Panc1 (cell line): Measurements from ENCODE around the gene CES4A. TPM values are rescaled to one million over a fixed set of nuclear protein-coding genes. Genes with fewer than 3 reads are reported as not detected.

Source experiments
- ATAC-seq: fragments of 200-7000 bp; cut with Tn5 transposase; 2 replicates; pipeline ENCODE4 v1.9.1; 2020; ENCODE audit warnings: mild to moderate bottlenecking, moderate library complexity
- BruUV-seq: library from RNA; stranded (reverse); fragments of 400-500 nt; replicated peaks from 2 replicates; lab custom pipeline; 2021; lab: Mats Ljungman, UMichigan
- CTCF ChIA-PET: fragments of 300-600 bp; sonication (Branson Sonifier 250); formaldehyde crosslinking; loops from one replicate; lab custom pipeline; 2022; ENCODE audit warnings: antibody characterized with exemption; lab: Charles Lee
- POLR2A ChIA-PET: fragments of 300-600 bp; sonication (Branson Sonifier 250); formaldehyde crosslinking; loops from one replicate; lab custom pipeline; 2022; ENCODE audit warnings: antibody characterized with exemption; lab: Charles Lee
- DNase-seq: peaks from one replicate; pipeline ENCODE4 v3.0.0-alpha.2; 2010; ENCODE audit warnings: low read depth, low spot score
- H3K27ac ChIP-seq: 2 replicates; pipeline ENCODE4 v1.5.1; 2011; ENCODE audit warnings: mild to moderate bottlenecking, low read length, inconsistent platforms
- H3K27me3 ChIP-seq: fragments of 200-500 bp; sonication (Bioruptor generic); 2 replicates; pipeline ENCODE4 v1.6.0; 2014; ENCODE audit warnings: low read length, inconsistent platforms; ENCODE audit not compliant: control insufficient read depth, insufficient read depth
- H3K36me3 ChIP-seq: fragments of 200-500 bp; sonication (Bioruptor generic); 2 replicates; pipeline ENCODE4 v1.5.1; 2014; ENCODE audit warnings: inconsistent platforms, mild to moderate bottlenecking, low read length, moderate library complexity; ENCODE audit not compliant: control insufficient read depth, insufficient read depth
- H3K4me1 ChIP-seq: 2 replicates; pipeline ENCODE4 v1.5.1; 2011; ENCODE audit warnings: inconsistent platforms, mild to moderate bottlenecking, low read length, moderate library complexity; ENCODE audit not compliant: control insufficient read depth, insufficient read depth
- H3K4me3 ChIP-seq, 2 experiments: 2 replicates each; pipeline ENCODE4 v1.5.1; 2011 to 2012; ENCODE audit warnings: low read depth in 2 of 2, low read length in 2 of 2, mild to moderate bottlenecking in 2 of 2, inconsistent platforms in 1 of 2, moderate library complexity in 1 of 2
- H3K9me3 ChIP-seq: fragments of 200-500 bp; sonication (Bioruptor generic); 2 replicates; pipeline ENCODE4 v1.5.1; 2014; ENCODE audit warnings: low read depth, mild to moderate bottlenecking, inconsistent platforms, low read length, moderate library complexity; ENCODE audit not compliant: control insufficient read depth, insufficient read depth
- CTCF ChIP-seq: fragments of 450-650 bp; IDR thresholded peaks from 2 replicates; pipeline ENCODE4 v1.5.1; 2017; ENCODE audit warnings: mild to moderate bottlenecking
- POLR2AphosphoS5 ChIP-seq: IDR thresholded peaks from 2 replicates; pipeline ENCODE4 v1.6.1; 2012; ENCODE audit warnings: mild to moderate bottlenecking, low read depth, low read length, moderate library complexity
- SIN3A ChIP-seq: IDR thresholded peaks from 2 replicates; pipeline ENCODE4 v1.6.1; 2012; ENCODE audit warnings: low read depth, mild to moderate bottlenecking, low read length, moderate library complexity, borderline replicate concordance; ENCODE audit not compliant: insufficient read depth
- TCF7L2 ChIP-seq: IDR thresholded peaks from 2 replicates; pipeline ENCODE4 v1.6.1; 2011; ENCODE audit warnings: mild to moderate bottlenecking, low read depth, low read length, inconsistent platforms
- in situ Hi-C: cut with HindIII; loops from 2 replicates; pipeline ENCODE4 v1.10.0; 2016; ENCODE audit warnings: low sequenced_read_pairs, low pct_unique_long_range_greater_than_20kb
- intact Hi-C: fragments of 100-400 bp; cut with micrococcal nuclease; formaldehyde crosslinking; loops from one replicate; pipeline ENCODE4 v1.10.0; 2022; ENCODE audit not compliant: unreplicated experiment
- total RNA-seq: library from RNA; stranded (reverse); gene quantifications from one replicate; pipeline ENCODE4 v1.2.1, GENCODE V29; 2021; ENCODE audit not compliant: unreplicated experiment
- TF ChIP-seq, protein P1 (sequence below), 2 experiments: IDR thresholded peaks; 2 replicates each; pipeline ENCODE4 v1.6.1; 2011 to 2012; ENCODE audit warnings: low read depth in 2 of 2, control low read depth in 1 of 2, low read length in 1 of 2, mild to moderate bottlenecking in 1 of 2, moderate library complexity in 1 of 2; ENCODE audit not compliant: insufficient read depth in 1 of 2

Gene CES4A
- total RNA-seq, 1 experiment from 2014 or later = 6.1 TPM

DNA sequence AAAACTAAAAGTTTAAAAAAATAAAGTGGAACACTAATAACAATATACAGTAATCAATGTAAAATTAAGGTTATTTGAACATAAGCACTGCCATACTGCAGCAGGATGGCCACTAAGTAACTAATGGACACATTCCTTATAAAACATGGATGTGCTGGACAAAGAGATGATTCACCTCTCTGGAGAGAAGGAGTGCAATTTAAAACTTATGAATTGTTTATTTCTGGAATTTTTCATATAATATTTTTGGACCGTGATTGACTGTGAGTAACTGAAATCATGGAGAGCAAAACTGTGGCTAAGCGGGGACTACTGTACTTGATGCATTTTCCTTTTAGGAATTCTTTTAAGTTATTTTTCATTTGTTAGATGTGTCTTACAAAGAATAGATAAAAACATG, 62.4 kb downstream of the CES4A start:
- H3K27me3 ChIP-seq = no peaks in the 10 kb centered on the region
- in situ Hi-C loops (no loop called here), intact Hi-C loops (no loop called here)
- H3K27ac ChIP-seq = no peak overlapping the region
- CTCF ChIA-PET = no interaction called here
- no peak for DNase-seq
- no TSS peak for BruUV-seq
- no peak overlapping the region for H3K4me3 ChIP-seq
- H3K4me1 ChIP-seq = peaks cover 3% of the 10 kb centered on the region; the same call in 1 of the 2 replicates
- H3K9me3 ChIP-seq = no peaks in the 10 kb centered on the region
- POLR2A ChIA-PET = no interaction called here
- TF ChIP-seq CTCF = no peak
- TF ChIP-seq SIN3A = no peak
- no peak for TF ChIP-seq POLR2AphosphoS5
- TF ChIP-seq, protein P1, sequence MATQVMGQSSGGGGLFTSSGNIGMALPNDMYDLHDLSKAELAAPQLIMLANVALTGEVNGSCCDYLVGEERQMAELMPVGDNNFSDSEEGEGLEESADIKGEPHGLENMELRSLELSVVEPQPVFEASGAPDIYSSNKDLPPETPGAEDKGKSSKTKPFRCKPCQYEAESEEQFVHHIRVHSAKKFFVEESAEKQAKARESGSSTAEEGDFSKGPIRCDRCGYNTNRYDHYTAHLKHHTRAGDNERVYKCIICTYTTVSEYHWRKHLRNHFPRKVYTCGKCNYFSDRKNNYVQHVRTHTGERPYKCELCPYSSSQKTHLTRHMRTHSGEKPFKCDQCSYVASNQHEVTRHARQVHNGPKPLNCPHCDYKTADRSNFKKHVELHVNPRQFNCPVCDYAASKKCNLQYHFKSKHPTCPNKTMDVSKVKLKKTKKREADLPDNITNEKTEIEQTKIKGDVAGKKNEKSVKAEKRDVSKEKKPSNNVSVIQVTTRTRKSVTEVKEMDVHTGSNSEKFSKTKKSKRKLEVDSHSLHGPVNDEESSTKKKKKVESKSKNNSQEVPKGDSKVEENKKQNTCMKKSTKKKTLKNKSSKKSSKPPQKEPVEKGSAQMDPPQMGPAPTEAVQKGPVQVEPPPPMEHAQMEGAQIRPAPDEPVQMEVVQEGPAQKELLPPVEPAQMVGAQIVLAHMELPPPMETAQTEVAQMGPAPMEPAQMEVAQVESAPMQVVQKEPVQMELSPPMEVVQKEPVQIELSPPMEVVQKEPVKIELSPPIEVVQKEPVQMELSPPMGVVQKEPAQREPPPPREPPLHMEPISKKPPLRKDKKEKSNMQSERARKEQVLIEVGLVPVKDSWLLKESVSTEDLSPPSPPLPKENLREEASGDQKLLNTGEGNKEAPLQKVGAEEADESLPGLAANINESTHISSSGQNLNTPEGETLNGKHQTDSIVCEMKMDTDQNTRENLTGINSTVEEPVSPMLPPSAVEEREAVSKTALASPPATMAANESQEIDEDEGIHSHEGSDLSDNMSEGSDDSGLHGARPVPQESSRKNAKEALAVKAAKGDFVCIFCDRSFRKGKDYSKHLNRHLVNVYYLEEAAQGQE (IDR thresholded peaks at IDR 0.05; ENCODE audit: insufficient read depth in 1 of 2, low read depth in 2 of 2, low read length in 1 of 2) = no peak
- TF ChIP-seq TCF7L2 = no peak
- ATAC-seq = no peak
- no peaks in the 10 kb centered on the region for H3K36me3 ChIP-seq

- no peak overlapping the region for H3K4me3 ChIP-seq
- no peaks in the 10 kb centered on the region for H3K9me3 ChIP-seq
- intact Hi-C loops (no loop called here), in situ Hi-C loops (no loop called here)
- BruUV-seq = no TSS peak
- ATAC-seq = no peak
- H3K27ac ChIP-seq = no peak overlapping the region
- POLR2A ChIA-PET = no interaction called here
- CTCF ChIA-PET = no interaction called here
- H3K4me1 ChIP-seq = peaks cover 4% of the 10 kb centered on the region; the same call in 1 of the 2 replicates
- DNase-seq = no peak
- no peaks in the 10 kb centered on the region for H3K36me3 ChIP-seq
- TF ChIP-seq, protein P1 (IDR thresholded peaks at IDR 0.05; ENCODE audit: insufficient read depth in 1 of 2, low read depth in 2 of 2, low read length in 1 of 2) = no peak
- TF ChIP-seq POLR2AphosphoS5 (no peak), CTCF (no peak), TCF7L2 (no peak), SIN3A (no peak)
- H3K27me3 ChIP-seq = no peaks in the 10 kb centered on the region
These were observed 64.0 kb downstream of the CES4A start for GRCh38 chr16:67052399-67052798.
